Liver (tissue), 10 donors: ENCODE results near the gene FAHD2A. TPM values are rescaled to one million over a fixed set of nuclear protein-coding genes. Genes with fewer than 3 reads are reported as not detected.
"Not testable (repeated sequence)": the region's sequence is repeated elsewhere in the genome, so short reads cannot be mapped to it uniquely, and the experiment has no call there.

Experiments
- DNase-seq: peaks from one replicate; pipeline ENCODE4 v3.0.0-alpha.2; 2017; ENCODE audit warnings: low spot score
- H3K27ac ChIP-seq, 2 donors: one replicate each; pipeline ENCODE4 v1.7.0; 2013; ENCODE audit warnings: inconsistent platforms in 2 of 2, low read length in 2 of 2, control low read depth in 1 of 2, low read depth in 1 of 2, mild to moderate bottlenecking in 1 of 2
- H3K27me3 ChIP-seq, 4 donors: one replicate each; pipeline versions ENCODE4 v1.6.1 to v1.7.0; 2013; ENCODE audit warnings: low read length in 3 of 4, inconsistent platforms in 1 of 4, mild to moderate bottlenecking in 1 of 4, moderate library complexity in 1 of 4; ENCODE audit not compliant: control insufficient read depth in 4 of 4, insufficient read depth in 4 of 4
- H3K36me3 ChIP-seq, 4 donors: one replicate each; pipeline versions ENCODE4 v1.6.1 to v1.7.0; 2013; ENCODE audit warnings: low read length in 3 of 4, mild to moderate bottlenecking in 3 of 4, low read depth in 1 of 4, moderate library complexity in 1 of 4; ENCODE audit not compliant: control insufficient read depth in 4 of 4, insufficient read depth in 3 of 4
- H3K4me1 ChIP-seq, 4 donors: one replicate each; pipeline versions ENCODE4 v1.6.1 to v1.7.0; 2013; ENCODE audit warnings: low read length in 3 of 4, mild to moderate bottlenecking in 3 of 4, moderate library complexity in 1 of 4; ENCODE audit not compliant: control insufficient read depth in 4 of 4, insufficient read depth in 4 of 4
- H3K4me3 ChIP-seq, 3 donors: one replicate each; pipeline versions ENCODE4 v1.6.1 to v1.7.0; 2013; ENCODE audit warnings: low read length in 3 of 3, control low read depth in 1 of 3, low read depth in 1 of 3, mild to moderate bottlenecking in 1 of 3
- H3K9ac ChIP-seq, 2 donors: one replicate each; pipeline ENCODE4 v1.7.0; 2013; ENCODE audit warnings: low read length in 2 of 2, mild to moderate bottlenecking in 2 of 2, moderate library complexity in 2 of 2, control low read depth in 1 of 2, low read depth in 1 of 2
- H3K9me3 ChIP-seq, 4 donors: one replicate each; pipeline versions ENCODE4 v1.6.1 to v1.7.0; 2013; ENCODE audit warnings: low read length in 3 of 4; ENCODE audit not compliant: control insufficient read depth in 4 of 4
- WGBS: extraction: QIAGEN DNeasy Blood & Tissue Kit; methylation state at CpG from one replicate; pipeline ENCODE4 v1.1.7; 2013; 5-methylcytosine and 5-hydroxymethylcytosine counted together
- polyA plus RNA-seq, 2 donors: library from polyadenylated mRNA; stranded (reverse) in 1 of 2; unstranded in 1 of 2; fragments of 200-250 nt in 1 of 2; fragments of >200 nt in 1 of 2; fragmentation: Nextera tagmentation in 1 of 2; extraction: Ambion mirVana in 1 of 2; gene quantifications; one replicate each; pipeline versions ENCODE4 v1.2.1 to v1.2.3, GENCODE V29; 2013 to 2015
- small RNA-seq: library from RNA; depleted of rRNA; stranded (forward); fragments of <200 nt; gene quantifications from one replicate; pipeline ENCODE3, GENCODE V24; 2014
- total RNA-seq, 2 donors: library from RNA; depleted of rRNA; stranded (reverse); fragments of >200 nt; gene quantifications; one replicate each; pipeline ENCODE4 v1.2.3, GENCODE V29; 2014
- donor health status: healthy.
- donor health status: healthy.
- donor health status: healthy.
- donor health status: healthy.
- donor health status: healthy.

FAHD2A gene
- total and polyA plus RNA-seq, 4 donors, result 20.1 to 105 (median 69.3) TPM

- not testable (repeated sequence) for H3K27ac ChIP-seq, H3K4me1 ChIP-seq, H3K27me3 ChIP-seq, H3K4me3 ChIP-seq, H3K9ac ChIP-seq, H3K36me3 ChIP-seq, H3K9me3 ChIP-seq, DNase-seq
- WGBS, result no CpG with 5 or more reads among the region's 2 CpGs
These were observed 42.8 kb downstream of the FAHD2A start for GRCh38 chr2:95445317-95445716.

GRCh38 chr2:95463292-95463691, 60.8 kb downstream of the FAHD2A start:
- not testable (repeated sequence) for H3K27ac ChIP-seq, H3K36me3 ChIP-seq, H3K9ac ChIP-seq, H3K4me3 ChIP-seq, H3K9me3 ChIP-seq, H3K4me1 ChIP-seq, H3K27me3 ChIP-seq, DNase-seq
- WGBS, result no CpG with 5 or more reads among the region's 3 CpGs

Small RNAs within 50 kb of the gene (small RNA-seq; reads per million reads assigned to genes)
- not detected for gene AC133104.2

Other genes starting within 250 kb of the FAHD2A start
- gene ZNF514, start 242.9 kb upstream of the FAHD2A start, total RNA-seq, result 1 to 10 TPM; 4.2 to 6.2 TPM
- gene ZNF514, start 242.9 kb upstream of the FAHD2A start, polyA plus RNA-seq, result 1 to 10 TPM; 1.7 to 3.3 TPM
- gene ZNF2, start 236.9 kb upstream of the FAHD2A start, total RNA-seq, result 1 to 10 TPM; 2.5 to 3.0 TPM
- gene ZNF2, start 236.9 kb upstream of the FAHD2A start, polyA plus RNA-seq, result 1 to 10 TPM; 1.0 to 1.2 TPM
- 1 to 10 TPM; 1.3 to 2.2 TPM for gene ZNF892, start 195.2 kb upstream of the FAHD2A start, total RNA-seq
- gene ZNF892, start 195.2 kb upstream of the FAHD2A start, polyA plus RNA-seq, result under 1 TPM in 1 of 2 donors, not detected in 1; 0.17 TPM
- gene PROM2, start 128.3 kb upstream of the FAHD2A start, total RNA-seq, result 1 to 10 TPM in 1 of 2 donors, under 1 TPM in 1; 0.19 to 1.1 TPM
- under 1 TPM; 0.11 to 0.30 TPM for gene PROM2, start 128.3 kb upstream of the FAHD2A start, polyA plus RNA-seq
- gene KCNIP3, start 105.4 kb upstream of the FAHD2A start, total RNA-seq, result under 1 TPM; 0.59 to 0.65 TPM
- 1 to 10 TPM in 1 of 2 donors, under 1 TPM in 1; 0.26 to 1.1 TPM for gene KCNIP3, start 105.4 kb upstream of the FAHD2A start, polyA plus RNA-seq
- not detected for gene TRIM43B, start 82.0 kb downstream of the FAHD2A start, total RNA-seq
- not detected for gene TRIM43B, start 82.0 kb downstream of the FAHD2A start, polyA plus RNA-seq
- gene TRIM43, start 189.3 kb downstream of the FAHD2A start, total RNA-seq, result not detected
- not detected for gene TRIM43, start 189.3 kb downstream of the FAHD2A start, polyA plus RNA-seq